GM12878 (cell line): ENCODE data around the gene MAP1LC3A. TPM values are rescaled to one million over a fixed set of nuclear protein-coding genes. Genes with fewer than 3 reads are reported as not detected.

ENCODE experiments used
- BCLAF1 ChIP-seq: fragments of 450-650 bp; IDR thresholded peaks from 2 replicates; pipeline ENCODE4 v1.6.1; 2017; ENCODE audit warnings: antibody characterized with exemption, mild to moderate bottlenecking, moderate library complexity
- CREM ChIP-seq: IDR thresholded peaks from 2 replicates; pipeline ENCODE4 v1.6.1; 2014; ENCODE audit warnings: antibody characterized with exemption, low read depth
- CTCF ChIP-seq, 3 experiments: IDR thresholded peaks in 2 of 3; conservative IDR thresholded peaks in 1 of 3; 2 replicates each; pipeline ENCODE4 v1.5.1; 2011; ENCODE audit warnings: low read depth in 3 of 3, low read length in 3 of 3, mild to moderate bottlenecking in 3 of 3, control low read depth in 2 of 3, moderate library complexity in 2 of 3, inconsistent platforms in 1 of 3, mixed read lengths in 1 of 3; ENCODE audit not compliant: control insufficient read depth in 2 of 3, insufficient read depth in 1 of 3; ENCODE audit errors: extremely low read depth in 1 of 3
- ETV6 ChIP-seq, 2 experiments: fragments of 450-650 bp in 1 of 2; IDR thresholded peaks in 1 of 2; conservative IDR thresholded peaks in 1 of 2; 2 replicates each; pipeline ENCODE4 v1.6.1; 2014; ENCODE audit warnings: antibody characterized with exemption in 1 of 2, borderline replicate concordance in 1 of 2, low read depth in 1 of 2, mild to moderate bottlenecking in 1 of 2, moderate library complexity in 1 of 2
- FOS ChIP-seq: IDR thresholded peaks from 3 replicates; pipeline ENCODE4 v1.6.1; 2011; ENCODE audit warnings: borderline replicate concordance; ENCODE audit not compliant: insufficient read length; ENCODE audit errors: extremely low read depth
- GATAD2B ChIP-seq: fragments of 450-650 bp; conservative IDR thresholded peaks from 2 replicates; pipeline ENCODE4 v1.6.1; 2017; ENCODE audit warnings: low read depth, mild to moderate bottlenecking, moderate library complexity
- NR2C2 ChIP-seq: IDR thresholded peaks from 2 replicates; pipeline ENCODE4 v1.6.1; 2011; ENCODE audit warnings: borderline replicate concordance, low read depth; ENCODE audit not compliant: control insufficient read depth, insufficient read length
- PRDM15 ChIP-seq: fragments of 450-650 bp; formaldehyde crosslinking; IDR thresholded peaks from 2 replicates; pipeline ENCODE4 v1.4.0; 2020; ENCODE audit warnings: mild to moderate bottlenecking, moderate library complexity
- RCOR1 ChIP-seq: conservative IDR thresholded peaks from 2 replicates; pipeline ENCODE4 v1.6.1; 2012; ENCODE audit warnings: low read depth, low read length, improper control_type of control experiment
- REST ChIP-seq: IDR thresholded peaks from 2 replicates; pipeline ENCODE4 v1.6.1; 2012; ENCODE audit warnings: mild to moderate bottlenecking, low read depth, low read length
- RFX5 ChIP-seq: IDR thresholded peaks from 2 replicates; pipeline ENCODE4 v1.6.1; 2011; ENCODE audit warnings: low read depth, low read length, improper control_type of control experiment
- SMAD1 ChIP-seq: fragments of 450-650 bp; IDR thresholded peaks from 2 replicates; pipeline ENCODE4 v1.6.1; 2018; ENCODE audit warnings: mild to moderate bottlenecking, low read depth; ENCODE audit not compliant: partially characterized antibody
- SRF ChIP-seq, 2 experiments: IDR thresholded peaks; 2 replicates each; pipeline ENCODE4 v1.6.1; 2011; ENCODE audit warnings: low read depth in 2 of 2, low read length in 2 of 2, mild to moderate bottlenecking in 1 of 2, moderate library complexity in 1 of 2
- TARDBP ChIP-seq: IDR thresholded peaks from 2 replicates; pipeline ENCODE4 v1.6.1; 2016; ENCODE audit warnings: borderline replicate concordance
- TCF12 ChIP-seq: IDR thresholded peaks from 2 replicates; pipeline ENCODE4 v1.6.1; 2011; ENCODE audit warnings: low read depth, mild to moderate bottlenecking, low read length
- ZNF622 ChIP-seq: fragments of 450-650 bp; IDR thresholded peaks from 2 replicates; pipeline ENCODE4 v1.6.1; 2017; ENCODE audit warnings: mild to moderate bottlenecking, inconsistent platforms
- polyA plus RNA-seq, 11 experiments: library from polyadenylated mRNA; depleted of rRNA in 4 of 11; unstranded in 6 of 11; stranded (reverse) in 5 of 11; fragments of >200 nt; fragmentation: Nextera tagmentation in 4 of 11; fragmentation: Illumina TruSeq in 1 of 11; extraction: Ambion mirVana in 4 of 11; extraction: Trizol in 1 of 11; gene quantifications; 1 replicate in 1 of 11; 2 replicates in 10 of 11; pipeline versions ENCODE4 v1.2.1 to v1.2.3, GENCODE V29; 2011 to 2016; ENCODE audit warnings: inconsistent platforms in 2 of 11, missing spikeins in 2 of 11, low read depth in 1 of 11
- total RNA-seq, 4 experiments: library from RNA; depleted of rRNA in 3 of 4; stranded (reverse); fragments of >200 nt in 3 of 4; fragmentation: Illumina TruSeq in 1 of 4; extraction: Trizol in 1 of 4; gene quantifications; 2 replicates each; pipeline versions ENCODE4 v1.2.1 to v1.2.3, GENCODE V29; 2013 to 2021

MAP1LC3A gene
- total and polyA plus RNA-seq, 10 of the 15 experiments (the other 5 are each of a cell fraction or from before 2014, with no cell fraction given) = 0.27 to 1.2 (median 0.39) TPM; not detected in 4

GRCh38 chr20:34581341-34582184 lies 23.0 kb downstream of the MAP1LC3A start (continued):
- TF ChIP-seq CTCF (IDR thresholded peaks at IDR 0.05 in 2 of 3, conservative IDR thresholded peaks at IDR 0.05 in 1 of 3; ENCODE audit: control insufficient read depth in 2 of 3, extremely low read depth in 1 of 3, insufficient read depth in 1 of 3, low read depth in 3 of 3, low read length in 3 of 3) (no peak), BCLAF1 (no peak), FOS (no peak), SMAD1 (no peak), TARDBP (no peak), CREM (peak; percentile 53; the same call in 1 of the 2 replicates), SRF (IDR thresholded peaks at IDR 0.05; ENCODE audit: low read depth in 2 of 2, low read length in 2 of 2) (no peak), RCOR1 (no peak), REST (no peak), RFX5 (no peak), PRDM15 (CRISPR knock-in tag) (no peak), NR2C2 (no peak), ETV6 (conservative IDR thresholded peaks at IDR 0.05 in 1 of 2, IDR thresholded peaks at IDR 0.05 in 1 of 2; ENCODE audit: borderline replicate concordance in 1 of 2, low read depth in 1 of 2) (no peak), GATAD2B (peak; percentile 33; the same call in 1 of the 2 replicates), ZNF622 (no peak), TCF12 (peak; percentile 28; the same call in 1 of the 2 replicates)
